Panc1 (cell line): ENCODE data around the gene DUSP14. TPM values are rescaled to one million over a fixed set of nuclear protein-coding genes. Genes with fewer than 3 reads are reported as not detected.

ENCODE experiments used
- ATAC-seq: fragments of 200-7000 bp; cut with Tn5 transposase; 2 replicates; pipeline ENCODE4 v1.9.1; 2020; ENCODE audit warnings: mild to moderate bottlenecking, moderate library complexity
- BruUV-seq: library from RNA; stranded (reverse); fragments of 400-500 nt; replicated peaks from 2 replicates; lab custom pipeline; 2021; lab: Mats Ljungman, UMichigan
- CTCF ChIA-PET: fragments of 300-600 bp; sonication (Branson Sonifier 250); formaldehyde crosslinking; loops from one replicate; lab custom pipeline; 2022; ENCODE audit warnings: antibody characterized with exemption; lab: Charles Lee
- POLR2A ChIA-PET: fragments of 300-600 bp; sonication (Branson Sonifier 250); formaldehyde crosslinking; loops from one replicate; lab custom pipeline; 2022; ENCODE audit warnings: antibody characterized with exemption; lab: Charles Lee
- DNase-seq: peaks from one replicate; pipeline ENCODE4 v3.0.0-alpha.2; 2010; ENCODE audit warnings: low read depth, low spot score
- H3K27ac ChIP-seq: 2 replicates; pipeline ENCODE4 v1.5.1; 2011; ENCODE audit warnings: mild to moderate bottlenecking, low read length, inconsistent platforms
- H3K27me3 ChIP-seq: fragments of 200-500 bp; sonication (Bioruptor generic); 2 replicates; pipeline ENCODE4 v1.6.0; 2014; ENCODE audit warnings: low read length, inconsistent platforms; ENCODE audit not compliant: control insufficient read depth, insufficient read depth
- H3K36me3 ChIP-seq: fragments of 200-500 bp; sonication (Bioruptor generic); 2 replicates; pipeline ENCODE4 v1.5.1; 2014; ENCODE audit warnings: inconsistent platforms, mild to moderate bottlenecking, low read length, moderate library complexity; ENCODE audit not compliant: control insufficient read depth, insufficient read depth
- H3K4me1 ChIP-seq: 2 replicates; pipeline ENCODE4 v1.5.1; 2011; ENCODE audit warnings: inconsistent platforms, mild to moderate bottlenecking, low read length, moderate library complexity; ENCODE audit not compliant: control insufficient read depth, insufficient read depth
- H3K4me3 ChIP-seq, 2 experiments: 2 replicates each; pipeline ENCODE4 v1.5.1; 2011 to 2012; ENCODE audit warnings: low read depth in 2 of 2, low read length in 2 of 2, mild to moderate bottlenecking in 2 of 2, inconsistent platforms in 1 of 2, moderate library complexity in 1 of 2
- H3K9me3 ChIP-seq: fragments of 200-500 bp; sonication (Bioruptor generic); 2 replicates; pipeline ENCODE4 v1.5.1; 2014; ENCODE audit warnings: low read depth, mild to moderate bottlenecking, inconsistent platforms, low read length, moderate library complexity; ENCODE audit not compliant: control insufficient read depth, insufficient read depth
- CTCF ChIP-seq: fragments of 450-650 bp; IDR thresholded peaks from 2 replicates; pipeline ENCODE4 v1.5.1; 2017; ENCODE audit warnings: mild to moderate bottlenecking
- POLR2AphosphoS5 ChIP-seq: IDR thresholded peaks from 2 replicates; pipeline ENCODE4 v1.6.1; 2012; ENCODE audit warnings: mild to moderate bottlenecking, low read depth, low read length, moderate library complexity
- SIN3A ChIP-seq: IDR thresholded peaks from 2 replicates; pipeline ENCODE4 v1.6.1; 2012; ENCODE audit warnings: low read depth, mild to moderate bottlenecking, low read length, moderate library complexity, borderline replicate concordance; ENCODE audit not compliant: insufficient read depth
- TCF7L2 ChIP-seq: IDR thresholded peaks from 2 replicates; pipeline ENCODE4 v1.6.1; 2011; ENCODE audit warnings: mild to moderate bottlenecking, low read depth, low read length, inconsistent platforms
- in situ Hi-C: cut with HindIII; loops from 2 replicates; pipeline ENCODE4 v1.10.0; 2016; ENCODE audit warnings: low sequenced_read_pairs, low pct_unique_long_range_greater_than_20kb
- intact Hi-C: fragments of 100-400 bp; cut with micrococcal nuclease; formaldehyde crosslinking; loops from one replicate; pipeline ENCODE4 v1.10.0; 2022; ENCODE audit not compliant: unreplicated experiment
- total RNA-seq: library from RNA; stranded (reverse); gene quantifications from one replicate; pipeline ENCODE4 v1.2.1, GENCODE V29; 2021; ENCODE audit not compliant: unreplicated experiment
- TF ChIP-seq, protein P1 (sequence below), 2 experiments: IDR thresholded peaks; 2 replicates each; pipeline ENCODE4 v1.6.1; 2011 to 2012; ENCODE audit warnings: low read depth in 2 of 2, control low read depth in 1 of 2, low read length in 1 of 2, mild to moderate bottlenecking in 1 of 2, moderate library complexity in 1 of 2; ENCODE audit not compliant: insufficient read depth in 1 of 2

DUSP14 gene
- total RNA-seq, 1 experiment from 2014 or later, result 23.1 TPM

DNA sequence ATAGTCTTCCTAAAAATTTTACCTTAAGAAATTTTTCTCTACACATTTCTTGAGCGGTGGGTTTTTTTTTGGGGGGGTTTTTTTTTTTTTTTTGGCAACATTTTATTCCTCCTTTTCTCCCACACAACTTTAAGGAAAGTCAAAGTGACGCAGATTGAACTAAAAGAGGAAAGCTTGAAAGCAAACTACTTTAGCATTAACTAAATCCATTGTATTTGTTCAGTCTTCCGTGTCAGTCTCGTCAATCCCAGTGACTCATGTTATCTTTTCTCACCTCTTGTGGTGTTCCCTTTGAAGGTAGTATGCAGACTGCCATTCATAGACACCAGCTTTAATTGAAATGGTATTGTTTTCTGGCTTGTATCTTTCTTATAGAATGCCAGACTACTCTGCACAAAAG is 43.7 kb upstream of the DUSP14 start:
- Histone ChIP-seq H3K27me3 (no peaks in the 10 kb centered on the region), H3K27ac (no peak overlapping the region), H3K9me3 (no peaks in the 10 kb centered on the region), H3K4me3 (no peak overlapping the region), H3K36me3 (peaks cover 2% of the 10 kb centered on the region; the same call in 1 of the 2 replicates), H3K4me1 (no peaks in the 10 kb centered on the region; the same call in 1 of the 2 replicates)
- CTCF ChIA-PET, result no interaction called here
- in situ Hi-C loops (no loop called here), intact Hi-C loops (no loop called here)
- DNase-seq (no peak), ATAC-seq (0 out of 2 replicates have a peak, but pooled peaks have one; percentile 70)
- POLR2A ChIA-PET, result no interaction called here
- TF ChIP-seq TCF7L2 (0 out of 2 replicates have a peak, but pooled peaks have one; percentile 23), SIN3A (no peak)
- no TSS peak for BruUV-seq

DNA sequence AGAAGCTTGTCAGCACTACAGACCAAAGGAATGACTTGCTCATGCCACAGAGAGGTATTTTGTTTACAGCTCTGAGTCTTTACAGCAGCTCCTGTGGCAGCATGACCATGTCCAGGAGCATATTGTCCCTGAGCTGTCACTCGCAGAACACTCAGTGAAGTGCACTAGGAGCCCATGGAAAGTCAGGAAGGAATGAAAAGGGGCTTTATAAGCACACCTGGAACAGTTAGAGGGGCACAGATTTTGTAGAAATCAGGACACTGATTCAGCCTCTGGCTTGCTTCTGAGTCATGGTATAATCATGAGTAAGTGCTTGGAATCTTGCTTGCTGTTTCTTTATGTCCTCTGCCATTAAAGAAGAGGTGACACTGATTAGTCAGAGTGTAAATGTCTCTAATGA is 42.0 kb upstream of the DUSP14 start:
- no peak for DNase-seq
- TF ChIP-seq, protein P1, sequence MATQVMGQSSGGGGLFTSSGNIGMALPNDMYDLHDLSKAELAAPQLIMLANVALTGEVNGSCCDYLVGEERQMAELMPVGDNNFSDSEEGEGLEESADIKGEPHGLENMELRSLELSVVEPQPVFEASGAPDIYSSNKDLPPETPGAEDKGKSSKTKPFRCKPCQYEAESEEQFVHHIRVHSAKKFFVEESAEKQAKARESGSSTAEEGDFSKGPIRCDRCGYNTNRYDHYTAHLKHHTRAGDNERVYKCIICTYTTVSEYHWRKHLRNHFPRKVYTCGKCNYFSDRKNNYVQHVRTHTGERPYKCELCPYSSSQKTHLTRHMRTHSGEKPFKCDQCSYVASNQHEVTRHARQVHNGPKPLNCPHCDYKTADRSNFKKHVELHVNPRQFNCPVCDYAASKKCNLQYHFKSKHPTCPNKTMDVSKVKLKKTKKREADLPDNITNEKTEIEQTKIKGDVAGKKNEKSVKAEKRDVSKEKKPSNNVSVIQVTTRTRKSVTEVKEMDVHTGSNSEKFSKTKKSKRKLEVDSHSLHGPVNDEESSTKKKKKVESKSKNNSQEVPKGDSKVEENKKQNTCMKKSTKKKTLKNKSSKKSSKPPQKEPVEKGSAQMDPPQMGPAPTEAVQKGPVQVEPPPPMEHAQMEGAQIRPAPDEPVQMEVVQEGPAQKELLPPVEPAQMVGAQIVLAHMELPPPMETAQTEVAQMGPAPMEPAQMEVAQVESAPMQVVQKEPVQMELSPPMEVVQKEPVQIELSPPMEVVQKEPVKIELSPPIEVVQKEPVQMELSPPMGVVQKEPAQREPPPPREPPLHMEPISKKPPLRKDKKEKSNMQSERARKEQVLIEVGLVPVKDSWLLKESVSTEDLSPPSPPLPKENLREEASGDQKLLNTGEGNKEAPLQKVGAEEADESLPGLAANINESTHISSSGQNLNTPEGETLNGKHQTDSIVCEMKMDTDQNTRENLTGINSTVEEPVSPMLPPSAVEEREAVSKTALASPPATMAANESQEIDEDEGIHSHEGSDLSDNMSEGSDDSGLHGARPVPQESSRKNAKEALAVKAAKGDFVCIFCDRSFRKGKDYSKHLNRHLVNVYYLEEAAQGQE (IDR thresholded peaks at IDR 0.05; ENCODE audit: insufficient read depth in 1 of 2, low read depth in 2 of 2, low read length in 1 of 2), result no peak
- no peak for TF ChIP-seq CTCF
- no peak for TF ChIP-seq POLR2AphosphoS5
- no peak for TF ChIP-seq TCF7L2
- no peak for TF ChIP-seq SIN3A
- Histone ChIP-seq H3K4me1 (no peaks in the 10 kb centered on the region; the same call in 1 of the 2 replicates), H3K36me3 (peaks cover 2% of the 10 kb centered on the region; the same call in 1 of the 2 replicates), H3K27ac (no peak overlapping the region), H3K9me3 (no peaks in the 10 kb centered on the region), H3K4me3 (no peak overlapping the region), H3K27me3 (no peaks in the 10 kb centered on the region)
- peak; percentile 81 for ATAC-seq
- ChIA-PET POLR2A (interaction anchor here (0.6 kb wide), 1 partner anchor 331 kb away, joined by 3 read pairs; no protein-coding TSS in a partner anchor), CTCF (no interaction called here)
- in situ Hi-C loops, result no loop called here
- intact Hi-C loops, result no loop called here
- no TSS peak for BruUV-seq

DNA sequence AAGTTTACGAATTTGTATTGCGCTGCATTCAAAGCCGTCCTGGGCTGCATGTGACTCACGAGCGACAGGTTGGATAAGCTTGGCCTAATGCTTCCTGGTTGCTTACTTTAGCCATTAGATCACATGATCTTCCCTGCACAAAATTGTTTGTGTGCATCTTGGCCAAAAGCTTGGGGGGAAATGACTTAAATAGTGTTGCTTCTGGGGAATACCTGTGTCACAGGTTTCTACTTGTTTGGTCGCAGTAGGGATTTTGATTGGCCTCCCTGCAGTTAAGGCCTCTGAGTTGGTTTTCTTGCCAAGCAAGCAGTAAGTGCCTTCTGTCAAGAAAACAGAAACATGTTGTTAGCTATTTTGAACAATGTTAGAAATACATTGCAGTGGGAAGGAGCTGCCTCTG is 39.6 kb upstream of the DUSP14 start:
- DNase-seq, result no peak
- POLR2A ChIA-PET, result no interaction called here
- BruUV-seq, result no TSS peak
- TF ChIP-seq POLR2AphosphoS5, result no peak
- TF ChIP-seq SIN3A, result no peak
- TF ChIP-seq CTCF, result no peak
- TF ChIP-seq, protein P1 (IDR thresholded peaks at IDR 0.05; ENCODE audit: insufficient read depth in 1 of 2, low read depth in 2 of 2, low read length in 1 of 2), result no peak
- TF ChIP-seq TCF7L2, result no peak
- Histone ChIP-seq H3K27me3 (no peaks in the 10 kb centered on the region), H3K9me3 (no peaks in the 10 kb centered on the region), H3K27ac (no peak overlapping the region), H3K4me3 (no peak overlapping the region), H3K4me1 (no peaks in the 10 kb centered on the region; the same call in 1 of the 2 replicates), H3K36me3 (peaks cover 4% of the 10 kb centered on the region; the same call in 1 of the 2 replicates)
- no peak for ATAC-seq
- in situ Hi-C loops (no loop called here), intact Hi-C loops (no loop called here)
- CTCF ChIA-PET, result no interaction called here
